ENCODE measurements around the gene CELSR2. TPM values are rescaled to one million over a fixed set of nuclear protein-coding genes. Genes with fewer than 3 reads are reported as not detected.

CELSR2 gene
- total RNA-seq, 3 donors from 2014 or later (not counting 1 experiment from before 2014, with no cell fraction given) = 7.1 to 9.7 (median 7.4) TPM

DNA sequence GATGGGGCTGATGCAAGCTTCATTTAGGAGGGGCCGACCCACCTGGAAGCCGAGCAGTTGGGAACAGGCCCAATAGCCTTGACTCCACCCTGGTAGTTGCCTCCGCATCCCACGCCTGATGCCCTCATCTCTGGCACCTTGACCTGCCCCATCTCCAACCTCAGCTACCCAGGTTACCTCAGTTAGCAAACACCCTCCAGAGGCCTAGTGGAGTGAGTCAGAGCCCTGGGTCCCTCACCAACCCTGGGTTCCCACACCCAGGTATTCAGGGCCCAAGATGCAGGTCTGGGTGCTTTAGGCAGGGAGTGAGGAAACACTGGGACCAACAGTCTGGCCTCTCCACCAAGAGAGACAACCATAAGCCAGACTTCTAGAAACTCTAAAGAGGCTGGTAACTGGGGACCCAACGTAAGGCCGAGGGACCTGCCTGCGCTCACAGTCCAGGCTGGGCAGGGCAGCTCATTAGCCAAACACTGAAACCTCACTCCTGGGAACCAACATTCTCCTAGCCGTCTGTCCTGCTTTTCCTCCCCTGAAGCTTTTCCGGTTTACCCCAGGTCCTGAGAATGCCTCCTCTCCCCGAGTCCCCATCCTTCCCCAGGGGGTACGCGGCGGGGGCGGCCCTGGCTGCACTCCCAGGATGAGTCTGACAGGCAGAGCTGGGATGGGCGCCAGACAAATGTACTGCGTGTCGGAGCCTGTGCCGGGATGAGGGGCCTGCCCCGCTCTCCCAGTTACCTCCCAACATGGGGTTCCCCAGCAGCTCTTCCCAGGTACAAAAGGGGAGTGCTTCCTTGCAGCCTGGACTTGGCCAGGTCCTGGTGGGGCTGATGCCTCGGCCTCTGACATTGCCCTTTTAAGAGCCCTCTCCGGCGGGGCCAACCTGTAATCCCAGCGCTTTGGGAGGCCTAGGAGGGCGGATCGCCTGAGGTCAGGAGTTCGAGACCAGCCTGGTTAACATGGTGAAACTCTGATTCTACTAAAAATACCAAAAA lies 8.9 kb upstream of the CELSR2 start:
- DNase-seq (peak in 1 of 2 donors; percentile 31), ATAC-seq (peak in 1 of 3 donors; percentile 24)
- Mint-ChIP-seq H3K27me3 (ENCODE audit: low read depth in 2 of 2) (peaks cover 9 to 11% of the 10 kb centered on the region in 2 donors), H3K27ac (peak overlapping the region; percentile 63 to 73), H3K4me1 (peaks cover 12 to 19% of the 10 kb centered on the region in 2 donors), H3K9me3 (no peaks in the 10 kb centered on the region), H3K36me3 (peaks cover 7% of the 10 kb centered on the region), H3K4me3 (no peak overlapping the region)
- intact Hi-C loops (cut with micrococcal nuclease) = no loop called here
- Histone ChIP-seq H3K27ac (ENCODE audit: low read length) (no peak overlapping the region), H3K9me3 (ENCODE audit: control insufficient read depth, insufficient read depth, low read length) (no peaks in the 10 kb centered on the region), H3K4me3 (ENCODE audit: low read length) (no peak overlapping the region), H3K27me3 (ENCODE audit: control insufficient read depth, insufficient read depth, low read length) (peaks cover 6% of the 10 kb centered on the region), H3K4me1 (ENCODE audit: control insufficient read depth, insufficient read depth, low read length) (peaks cover 9% of the 10 kb centered on the region), H3K36me3 (ENCODE audit: control insufficient read depth, insufficient read depth, low read length) (peaks cover 34% of the 10 kb centered on the region)
- TF ChIP-seq, protein P1, sequence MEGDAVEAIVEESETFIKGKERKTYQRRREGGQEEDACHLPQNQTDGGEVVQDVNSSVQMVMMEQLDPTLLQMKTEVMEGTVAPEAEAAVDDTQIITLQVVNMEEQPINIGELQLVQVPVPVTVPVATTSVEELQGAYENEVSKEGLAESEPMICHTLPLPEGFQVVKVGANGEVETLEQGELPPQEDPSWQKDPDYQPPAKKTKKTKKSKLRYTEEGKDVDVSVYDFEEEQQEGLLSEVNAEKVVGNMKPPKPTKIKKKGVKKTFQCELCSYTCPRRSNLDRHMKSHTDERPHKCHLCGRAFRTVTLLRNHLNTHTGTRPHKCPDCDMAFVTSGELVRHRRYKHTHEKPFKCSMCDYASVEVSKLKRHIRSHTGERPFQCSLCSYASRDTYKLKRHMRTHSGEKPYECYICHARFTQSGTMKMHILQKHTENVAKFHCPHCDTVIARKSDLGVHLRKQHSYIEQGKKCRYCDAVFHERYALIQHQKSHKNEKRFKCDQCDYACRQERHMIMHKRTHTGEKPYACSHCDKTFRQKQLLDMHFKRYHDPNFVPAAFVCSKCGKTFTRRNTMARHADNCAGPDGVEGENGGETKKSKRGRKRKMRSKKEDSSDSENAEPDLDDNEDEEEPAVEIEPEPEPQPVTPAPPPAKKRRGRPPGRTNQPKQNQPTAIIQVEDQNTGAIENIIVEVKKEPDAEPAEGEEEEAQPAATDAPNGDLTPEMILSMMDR (IDR thresholded peaks at IDR 0.05) = no peak
- 59% methylated on average over 26 of the region's 26 CpGs for WGBS (ENCODE audit: insufficient coverage)

DNA sequence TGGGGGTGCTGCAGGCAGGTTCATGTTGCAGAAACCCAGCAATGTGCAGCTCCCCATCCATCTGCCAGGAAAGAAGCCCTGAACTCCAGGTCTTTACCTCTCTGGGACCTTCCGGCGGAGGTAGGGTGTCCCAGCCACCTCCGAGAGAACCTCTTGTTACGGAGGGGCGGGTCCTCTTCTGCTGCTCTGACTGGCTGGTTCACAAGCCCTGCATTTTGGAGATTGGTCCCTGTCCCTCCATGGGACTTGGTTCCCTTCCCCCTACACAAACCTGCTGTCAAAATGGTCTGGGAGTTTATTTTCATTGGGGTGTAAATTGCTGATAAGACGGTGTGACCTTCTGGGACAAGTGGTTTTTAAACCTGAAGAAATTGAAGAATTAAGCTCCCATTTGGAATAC lies 8.0 kb upstream of the CELSR2 start:
- DNase-seq = no peak
- no peak overlapping the region for H3K4me3 ChIP-seq (ENCODE audit: low read length)
- H3K9me3 Mint-ChIP-seq = no peaks in the 10 kb centered on the region
- ATAC-seq = no peak
- TF ChIP-seq, protein P1 (IDR thresholded peaks at IDR 0.05) = no peak
- peaks cover 12 to 19% of the 10 kb centered on the region in 2 donors for H3K4me1 Mint-ChIP-seq
- peaks cover 6% of the 10 kb centered on the region for H3K27me3 ChIP-seq (ENCODE audit: control insufficient read depth, insufficient read depth, low read length)
- H3K27me3 Mint-ChIP-seq (ENCODE audit: low read depth in 2 of 2) = peaks cover 9 to 11% of the 10 kb centered on the region in 2 donors
- peaks cover 7% of the 10 kb centered on the region for H3K36me3 Mint-ChIP-seq
- 61% methylated on average over 6 of the region's 6 CpGs for WGBS (ENCODE audit: insufficient coverage)
- peak overlapping the region in 1 of 2 donors; percentile 59 for H3K27ac Mint-ChIP-seq
- no peaks in the 10 kb centered on the region for H3K9me3 ChIP-seq (ENCODE audit: control insufficient read depth, insufficient read depth, low read length)
- H3K4me3 Mint-ChIP-seq = no peak overlapping the region
- peaks cover 25% of the 10 kb centered on the region for H3K36me3 ChIP-seq (ENCODE audit: control insufficient read depth, insufficient read depth, low read length)
- H3K27ac ChIP-seq (ENCODE audit: low read length) = no peak overlapping the region
- H3K4me1 ChIP-seq (ENCODE audit: control insufficient read depth, insufficient read depth, low read length) = peaks cover 9% of the 10 kb centered on the region
- intact Hi-C loops (cut with micrococcal nuclease) = no loop called here

GRCh38 chr1:109241841-109242345 lies 7.4 kb upstream of the CELSR2 start:
- Mint-ChIP-seq H3K4me3 (peak overlapping the region; percentile 26), H3K27ac (peak overlapping the region in 1 of 2 donors; percentile 59), H3K9me3 (no peaks in the 10 kb centered on the region), H3K27me3 (ENCODE audit: low read depth in 2 of 2) (peaks cover 14 to 16% of the 10 kb centered on the region in 2 donors), H3K4me1 (peaks cover 12 to 19% of the 10 kb centered on the region in 2 donors), H3K36me3 (peaks cover 7% of the 10 kb centered on the region)
- intact Hi-C loops (cut with micrococcal nuclease) = no loop called here
- peaks cover 6% of the 10 kb centered on the region for H3K27me3 ChIP-seq (ENCODE audit: control insufficient read depth, insufficient read depth, low read length)
- TF ChIP-seq, protein P1 (IDR thresholded peaks at IDR 0.05) = no peak
- H3K4me1 ChIP-seq (ENCODE audit: control insufficient read depth, insufficient read depth, low read length) = peaks cover 9% of the 10 kb centered on the region
- H3K36me3 ChIP-seq (ENCODE audit: control insufficient read depth, insufficient read depth, low read length) = peaks cover 19% of the 10 kb centered on the region
- ATAC-seq = no peak
- DNase-seq = no peak
- WGBS (ENCODE audit: insufficient coverage) = 31% methylated on average over 8 of the region's 8 CpGs
- no peak overlapping the region for H3K27ac ChIP-seq (ENCODE audit: low read length)
- no peak overlapping the region for H3K4me3 ChIP-seq (ENCODE audit: low read length)
- H3K9me3 ChIP-seq (ENCODE audit: control insufficient read depth, insufficient read depth, low read length) = no peaks in the 10 kb centered on the region

Data from natural killer cell (primary cell).